Natural killer cell (primary cell): Measurements from ENCODE around the gene SLC38A5. TPM values are rescaled to one million over a fixed set of nuclear protein-coding genes. Genes with fewer than 3 reads are reported as not detected.

ENCODE experiments used
- ATAC-seq, 3 donors: fragments of 150-1000 bp in 2 of 3; fragments of 200-7000 bp in 1 of 3; cut with Tn5 transposase; 1 replicate in 1 of 3; 2 replicates in 2 of 3; pipeline ENCODE4 v1.10.0; 2021; ENCODE audit warnings: mild to moderate bottlenecking in 2 of 3, moderate library complexity in 2 of 3
- DNase-seq, 2 donors: peaks; one replicate each; pipeline versions ENCODE4 v3.0.0 to v3.0.0-alpha.2; 2013 to 2021; ENCODE audit warnings: mixed read lengths in 1 of 2
- H3K27ac ChIP-seq: one replicate; pipeline ENCODE4 v1.5.1; 2013; ENCODE audit warnings: mild to moderate bottlenecking, low read length
- H3K27me3 ChIP-seq: one replicate; pipeline ENCODE4 v1.6.1; 2013; ENCODE audit warnings: low read length; ENCODE audit not compliant: control insufficient read depth, insufficient read depth
- H3K36me3 ChIP-seq: one replicate; pipeline ENCODE4 v1.6.1; 2013; ENCODE audit warnings: low read length; ENCODE audit not compliant: control insufficient read depth, insufficient read depth
- H3K4me1 ChIP-seq: one replicate; pipeline ENCODE4 v1.6.1; 2013; ENCODE audit warnings: low read length; ENCODE audit not compliant: control insufficient read depth, insufficient read depth
- H3K4me3 ChIP-seq: one replicate; pipeline ENCODE4 v1.5.1; 2013; ENCODE audit warnings: low read length
- H3K9me3 ChIP-seq: one replicate; pipeline ENCODE4 v1.6.1; 2013; ENCODE audit warnings: low read length; ENCODE audit not compliant: control insufficient read depth, insufficient read depth
- H3K27ac Mint-ChIP-seq, 2 donors: one replicate each; pipeline ENCODE4 v1.8.0; 2022; ENCODE audit warnings: mild to moderate bottlenecking in 2 of 2, mixed read lengths in 2 of 2, moderate library complexity in 1 of 2
- H3K27me3 Mint-ChIP-seq, 2 donors: one replicate each; pipeline ENCODE4 v1.8.0; 2022; ENCODE audit warnings: low read depth in 2 of 2, mixed read lengths in 2 of 2
- H3K36me3 Mint-ChIP-seq: one replicate; pipeline ENCODE4 v1.8.0; 2022; ENCODE audit warnings: mixed read lengths
- H3K4me1 Mint-ChIP-seq, 2 donors: one replicate each; pipeline ENCODE4 v1.8.0; 2022; ENCODE audit warnings: mixed read lengths in 2 of 2
- H3K4me3 Mint-ChIP-seq: one replicate; pipeline ENCODE4 v1.8.0; 2022; ENCODE audit warnings: mild to moderate bottlenecking, moderate library complexity, mixed read lengths
- H3K9me3 Mint-ChIP-seq, 2 donors: one replicate each; pipeline ENCODE4 v1.8.0; 2022; ENCODE audit warnings: mixed read lengths in 2 of 2
- WGBS: methylation state at CpG from one replicate; pipeline ENCODE4 v1.1.7; 2013; ENCODE audit warnings: missing lambda C conversion rate; ENCODE audit not compliant: insufficient coverage; 5-methylcytosine and 5-hydroxymethylcytosine counted together
- intact Hi-C: fragments of 100-400 bp; cut with micrococcal nuclease; formaldehyde crosslinking; loops from one replicate; pipeline ENCODE4 v1.14.2; 2022
- total RNA-seq, 4 donors: library from RNA; stranded (reverse); fragments of 120-200 nt in 1 of 4; gene quantifications; one replicate each; pipeline versions ENCODE4 v1.2.3 to v1.2.4, GENCODE V29; 2013 to 2022
- TF ChIP-seq, protein P1 (sequence below): fragments of 200-600 bp; IDR thresholded peaks from one replicate; pipeline ENCODE4 v1.8.0; 2022; ENCODE audit warnings: antibody characterized with exemption

SLC38A5 gene
- total RNA-seq, 3 donors from 2014 or later (not counting 1 experiment from before 2014, with no cell fraction given), result 20.3 to 25.1 (median 24.7) TPM

DNA sequence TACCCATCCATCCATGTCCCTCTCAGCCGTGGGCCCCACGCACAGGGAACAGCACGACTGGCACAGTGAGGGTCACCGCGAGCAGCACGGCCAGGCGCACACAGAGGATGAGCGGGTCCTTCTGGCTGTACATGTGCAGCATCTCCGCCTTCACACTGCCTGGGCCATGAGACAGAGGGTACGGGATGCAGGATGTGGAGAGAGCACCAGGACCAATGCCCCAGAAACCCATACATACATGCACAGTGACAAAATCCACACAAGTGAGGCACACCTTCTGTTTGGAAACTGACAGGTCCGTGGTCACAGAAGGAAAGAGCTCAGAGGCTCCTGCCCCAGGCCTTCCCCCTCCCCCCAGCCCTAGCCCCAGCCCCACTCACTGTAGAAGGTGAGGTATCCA is 9.5 kb downstream of the SLC38A5 start:
- Mint-ChIP-seq H3K27ac (peak overlapping the region in 1 of 2 donors; percentile 14), H3K9me3 (no peaks in the 10 kb centered on the region), H3K4me1 (peaks cover 7 to 14% of the 10 kb centered on the region in 2 donors), H3K36me3 (no peaks in the 10 kb centered on the region), H3K27me3 (no peaks in the 10 kb centered on the region), H3K4me3 (no peak overlapping the region)
- 98% methylated on average over 10 of the region's 11 CpGs for WGBS
- Histone ChIP-seq H3K4me3 (no peak overlapping the region), H3K4me1 (no peaks in the 10 kb centered on the region), H3K9me3 (no peaks in the 10 kb centered on the region), H3K27ac (no peak overlapping the region), H3K36me3 (peaks cover 8% of the 10 kb centered on the region), H3K27me3 (no peaks in the 10 kb centered on the region)
- DNase-seq, result no peak
- intact Hi-C loops, result no loop called here
- ATAC-seq, result no peak
- TF ChIP-seq, protein P1, sequence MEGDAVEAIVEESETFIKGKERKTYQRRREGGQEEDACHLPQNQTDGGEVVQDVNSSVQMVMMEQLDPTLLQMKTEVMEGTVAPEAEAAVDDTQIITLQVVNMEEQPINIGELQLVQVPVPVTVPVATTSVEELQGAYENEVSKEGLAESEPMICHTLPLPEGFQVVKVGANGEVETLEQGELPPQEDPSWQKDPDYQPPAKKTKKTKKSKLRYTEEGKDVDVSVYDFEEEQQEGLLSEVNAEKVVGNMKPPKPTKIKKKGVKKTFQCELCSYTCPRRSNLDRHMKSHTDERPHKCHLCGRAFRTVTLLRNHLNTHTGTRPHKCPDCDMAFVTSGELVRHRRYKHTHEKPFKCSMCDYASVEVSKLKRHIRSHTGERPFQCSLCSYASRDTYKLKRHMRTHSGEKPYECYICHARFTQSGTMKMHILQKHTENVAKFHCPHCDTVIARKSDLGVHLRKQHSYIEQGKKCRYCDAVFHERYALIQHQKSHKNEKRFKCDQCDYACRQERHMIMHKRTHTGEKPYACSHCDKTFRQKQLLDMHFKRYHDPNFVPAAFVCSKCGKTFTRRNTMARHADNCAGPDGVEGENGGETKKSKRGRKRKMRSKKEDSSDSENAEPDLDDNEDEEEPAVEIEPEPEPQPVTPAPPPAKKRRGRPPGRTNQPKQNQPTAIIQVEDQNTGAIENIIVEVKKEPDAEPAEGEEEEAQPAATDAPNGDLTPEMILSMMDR, result no peak

DNA sequence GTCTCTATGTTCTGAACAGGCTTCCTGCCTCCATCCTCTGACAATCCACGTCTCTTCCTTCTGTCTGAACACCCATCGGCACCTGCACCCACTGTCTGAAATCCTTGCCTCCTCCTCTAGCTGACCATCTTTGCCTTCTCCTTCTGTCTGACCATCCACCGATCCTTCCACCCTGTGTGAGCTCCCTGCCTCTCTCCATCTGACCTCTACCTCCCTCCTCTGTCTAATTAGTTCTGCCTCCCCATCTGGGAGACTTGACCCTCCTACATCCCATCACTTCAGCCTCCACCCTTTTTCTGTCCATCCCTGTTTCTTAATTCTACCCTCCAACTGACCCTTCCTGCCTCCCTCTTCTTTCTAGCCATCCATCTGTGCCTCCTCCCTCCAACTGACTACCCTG is 10.0 kb downstream of the SLC38A5 start:
- peaks cover 8% of the 10 kb centered on the region for H3K36me3 ChIP-seq
- H3K27ac ChIP-seq, result no peak overlapping the region
- H3K36me3 Mint-ChIP-seq, result no peaks in the 10 kb centered on the region
- peaks cover 7 to 9% of the 10 kb centered on the region in 2 donors for H3K4me1 Mint-ChIP-seq
- H3K27me3 ChIP-seq, result no peaks in the 10 kb centered on the region
- intact Hi-C loops, result no loop called here
- DNase-seq (no peak), ATAC-seq (no peak)
- no peaks in the 10 kb centered on the region for H3K9me3 Mint-ChIP-seq
- TF ChIP-seq, protein P1, result no peak
- peak overlapping the region in 1 of 2 donors; percentile 14 for H3K27ac Mint-ChIP-seq
- H3K27me3 Mint-ChIP-seq, result no peaks in the 10 kb centered on the region
- 95% methylated on average over 3 of the region's 3 CpGs for WGBS
- no peak overlapping the region for H3K4me3 ChIP-seq
- no peak overlapping the region for H3K4me3 Mint-ChIP-seq
- H3K4me1 ChIP-seq, result no peaks in the 10 kb centered on the region
- H3K9me3 ChIP-seq, result no peaks in the 10 kb centered on the region

DNA sequence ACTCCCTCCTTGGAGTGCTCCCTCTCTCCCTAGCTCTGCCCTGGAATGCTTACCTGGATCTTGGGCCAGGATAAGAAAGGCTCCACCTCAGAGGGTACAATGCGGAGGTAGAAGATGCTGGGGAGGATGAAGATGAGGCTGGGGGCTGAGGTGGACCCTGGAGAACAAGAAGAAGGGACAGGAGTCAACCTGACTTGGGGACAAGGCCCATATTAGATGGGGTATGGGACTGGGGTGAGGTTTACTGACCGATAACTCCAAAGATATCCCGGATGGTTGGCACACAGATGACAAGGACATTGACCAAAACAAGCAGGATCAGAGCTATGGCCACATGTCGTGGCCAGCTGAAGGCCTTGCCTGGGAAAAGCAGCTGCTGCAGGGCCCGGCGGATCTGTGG is 10.6 kb downstream of the SLC38A5 start:
- WGBS, result 97% methylated on average over 6 of the region's 6 CpGs
- intact Hi-C loops, result no loop called here
- no peak for ATAC-seq

DNA sequence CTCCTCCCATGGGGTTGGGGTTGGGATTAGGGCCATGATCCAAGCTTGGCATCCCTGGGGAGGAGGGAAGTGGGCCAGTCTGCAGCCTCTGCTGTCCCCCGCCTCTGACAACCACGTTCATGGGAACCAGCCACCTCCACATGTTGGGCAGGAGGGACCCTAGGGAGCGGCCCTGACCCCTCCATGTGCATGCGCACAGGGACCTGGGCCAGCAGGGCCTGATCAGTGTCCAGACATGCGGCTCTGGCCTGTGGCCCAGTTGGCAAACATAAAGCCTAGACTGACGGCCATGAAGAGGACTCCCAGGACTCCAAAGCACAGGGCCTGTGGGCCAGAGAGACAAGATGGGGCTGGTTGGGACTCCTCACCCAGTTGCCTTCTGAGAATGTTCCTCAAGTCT is 11.3 kb downstream of the SLC38A5 start:
- H3K27me3 ChIP-seq, result no peaks in the 10 kb centered on the region
- H3K27me3 Mint-ChIP-seq, result no peaks in the 10 kb centered on the region
- no peak overlapping the region for H3K4me3 ChIP-seq
- DNase-seq, result no peak
- H3K36me3 Mint-ChIP-seq, result no peaks in the 10 kb centered on the region
- H3K9me3 ChIP-seq, result no peaks in the 10 kb centered on the region
- no peaks in the 10 kb centered on the region for H3K9me3 Mint-ChIP-seq
- WGBS, result 98% methylated on average over 6 of the region's 6 CpGs
- no peak overlapping the region for H3K27ac Mint-ChIP-seq
- H3K4me1 Mint-ChIP-seq, result no peaks in the 10 kb centered on the region
- H3K4me1 ChIP-seq, result no peaks in the 10 kb centered on the region
- intact Hi-C loops, result no loop called here
- H3K36me3 ChIP-seq, result peaks cover 8% of the 10 kb centered on the region
- no peak overlapping the region for H3K27ac ChIP-seq
- H3K4me3 Mint-ChIP-seq, result no peak overlapping the region
- ATAC-seq, result no peak
- TF ChIP-seq, protein P1, result no peak

More for the DNA sequence above, 10.6 kb downstream of the SLC38A5 start:
- TF ChIP-seq, protein P1, result no peak
- no peaks in the 10 kb centered on the region for H3K4me1 ChIP-seq
- Mint-ChIP-seq H3K36me3 (no peaks in the 10 kb centered on the region), H3K9me3 (no peaks in the 10 kb centered on the region), H3K27me3 (no peaks in the 10 kb centered on the region), H3K4me1 (peaks cover 7% of the 10 kb centered on the region in 2 donors), H3K27ac (peak overlapping the region in 1 of 2 donors; percentile 16), H3K4me3 (no peak overlapping the region)
- H3K4me3 ChIP-seq, result no peak overlapping the region
- no peaks in the 10 kb centered on the region for H3K9me3 ChIP-seq
- H3K27ac ChIP-seq, result no peak overlapping the region
- H3K27me3 ChIP-seq, result no peaks in the 10 kb centered on the region
- DNase-seq, result no peak
- H3K36me3 ChIP-seq, result peaks cover 8% of the 10 kb centered on the region
